HG03342 (cell line): ENCODE data around the gene LINC01488.

Source experiments
- ATAC-seq: cut with Tn5 transposase; IDR thresholded peaks from one replicate; pipeline ENCODE4 v1.9.1; 2021; ENCODE audit warnings: mild to moderate bottlenecking, moderate library complexity; ENCODE audit not compliant: unreplicated experiment

Gene LINC01488

GRCh38 chr11:69524291-69524882, 42.9 kb downstream of the LINC01488 start:
- ATAC-seq = no peak

- no peak for ATAC-seq
These were observed 43.5 kb downstream of the LINC01488 start for GRCh38 chr11:69524991-69525411.

GRCh38 chr11:69525516-69526452, 44.3 kb downstream of the LINC01488 start:
- ATAC-seq = no peak

- no peak for ATAC-seq
These were observed 45.0 kb downstream of the LINC01488 start for GRCh38 chr11:69526453-69526810.

GRCh38 chr11:69529001-69529400, 47.5 kb downstream of the LINC01488 start:
- no peak for ATAC-seq

- ATAC-seq = no peak
These were observed 49.0 kb downstream of the LINC01488 start for GRCh38 chr11:69530278-69531070.

- ATAC-seq = no peak
These were observed 49.7 kb downstream of the LINC01488 start for GRCh38 chr11:69531071-69531716.

- ATAC-seq = no peak
These were observed 50.2 kb downstream of the LINC01488 start for GRCh38 chr11:69531717-69532088.

GRCh38 chr11:69533296-69534165, 52.1 kb downstream of the LINC01488 start:
- no peak for ATAC-seq

GRCh38 chr11:69534166-69534530, 52.7 kb downstream of the LINC01488 start:
- ATAC-seq = no peak

- ATAC-seq = no peak
These were observed 54.4 kb downstream of the LINC01488 start for GRCh38 chr11:69535908-69536307.

- no peak for ATAC-seq
These were observed 54.9 kb downstream of the LINC01488 start for GRCh38 chr11:69536406-69536805.

GRCh38 chr11:69537126-69537525, 55.7 kb downstream of the LINC01488 start:
- no peak for ATAC-seq

GRCh38 chr11:69537855-69538640, 56.6 kb downstream of the LINC01488 start:
- ATAC-seq = no peak

- ATAC-seq = no peak
These were observed 57.4 kb downstream of the LINC01488 start for GRCh38 chr11:69538854-69539253.

- ATAC-seq = no peak
These were observed 58.1 kb downstream of the LINC01488 start for GRCh38 chr11:69539416-69540117.

- no peak for ATAC-seq
These were observed 58.9 kb downstream of the LINC01488 start for GRCh38 chr11:69540118-69541000.

- ATAC-seq = no peak
These were observed 59.5 kb downstream of the LINC01488 start for GRCh38 chr11:69541001-69541285.
